IMR-90 (cell line): Measurements from ENCODE around the gene ANP32A. TPM values are rescaled to one million over a fixed set of nuclear protein-coding genes. Genes with fewer than 3 reads are reported as not detected.

Experiments
- ATAC-seq: fragments of 200-7000 bp; cut with Tn5 transposase; 2 replicates; pipeline ENCODE4 v1.9.1; 2020; ENCODE audit warnings: low read depth, mild to moderate bottlenecking, moderate library complexity
- BruUV-seq: library from RNA; stranded (reverse); fragments of 400-500 nt; replicated peaks from 2 replicates; lab custom pipeline; 2021; lab: Mats Ljungman, UMichigan
- CTCF ChIA-PET: fragments of 300-600 bp; formaldehyde crosslinking; extraction: SDS; loops from one replicate; lab custom pipeline; 2021; ENCODE audit warnings: antibody characterized with exemption; lab: Yijun Ruan, JAX
- POLR2A ChIA-PET: fragments of 300-600 bp; sonication (Branson Sonifier 250); formaldehyde crosslinking; loops from one replicate; lab custom pipeline; 2022; ENCODE audit warnings: antibody characterized with exemption; ENCODE audit not compliant: unreplicated experiment; lab: Charles Lee
- DNase-seq: peaks from one replicate; pipeline ENCODE4 v3.0.0; 2013
- H2AFZ ChIP-seq: replicated peaks from 2 replicates; pipeline ENCODE3; 2013; ENCODE audit warnings: low read length, mild to moderate bottlenecking; ENCODE audit not compliant: poor library complexity
- H2AK5ac ChIP-seq: 2 replicates; pipeline ENCODE4 v1.6.1; 2013; ENCODE audit warnings: low read depth, low read length, inconsistent platforms
- H2AK9ac ChIP-seq: replicated peaks from 2 replicates; pipeline ENCODE3; 2013; ENCODE audit warnings: mild to moderate bottlenecking, low read depth, low read length, moderate library complexity; ENCODE audit not compliant: poor library complexity
- H2BK120ac ChIP-seq: 2 replicates; pipeline ENCODE4 v1.6.1; 2013; ENCODE audit warnings: low read depth, low read length, inconsistent platforms
- H2BK15ac ChIP-seq: 3 replicates; pipeline ENCODE4 v1.6.1; 2013; ENCODE audit warnings: low read depth, low read length, inconsistent platforms
- H2BK20ac ChIP-seq: 2 replicates; pipeline ENCODE4 v1.6.1; 2013; ENCODE audit warnings: low read depth, mild to moderate bottlenecking, inconsistent platforms, low read length, moderate library complexity
- H2BK5ac ChIP-seq: 2 replicates; pipeline ENCODE4 v1.6.1; 2013; ENCODE audit warnings: mild to moderate bottlenecking, low read depth, low read length, inconsistent platforms; ENCODE audit not compliant: poor library complexity, severe bottlenecking
- H3K14ac ChIP-seq: replicated peaks from 2 replicates; pipeline ENCODE4 v1.6.1; 2013; ENCODE audit warnings: low read depth, low read length, inconsistent platforms
- H3K18ac ChIP-seq: 2 replicates; pipeline ENCODE4 v1.6.1; 2013; ENCODE audit warnings: low read depth, low read length, control low read depth
- H3K23ac ChIP-seq: 2 replicates; pipeline ENCODE4 v1.6.1; 2013; ENCODE audit warnings: low read depth, low read length, inconsistent platforms
- H3K27ac ChIP-seq: 2 replicates; pipeline ENCODE4 v1.5.1; 2013; ENCODE audit warnings: mild to moderate bottlenecking, control low read depth, low read length; ENCODE audit not compliant: insufficient read depth
- H3K27me3 ChIP-seq: 2 replicates; pipeline ENCODE4 v1.6.1; 2013; ENCODE audit warnings: low read length; ENCODE audit not compliant: control insufficient read depth, insufficient read depth
- H3K36me3 ChIP-seq: 2 replicates; pipeline ENCODE4 v1.6.1; 2013; ENCODE audit warnings: low read length, mixed read lengths; ENCODE audit not compliant: control insufficient read depth, insufficient read depth
- H3K4ac ChIP-seq: 2 replicates; pipeline ENCODE4 v1.6.1; 2013; ENCODE audit warnings: low read depth, low read length, inconsistent platforms
- H3K4me1 ChIP-seq: 2 replicates; pipeline ENCODE4 v1.6.1; 2013; ENCODE audit warnings: low read length, mixed read lengths; ENCODE audit not compliant: control insufficient read depth, insufficient read depth
- H3K4me2 ChIP-seq: 2 replicates; pipeline ENCODE4 v1.6.1; 2013; ENCODE audit warnings: low read depth, mild to moderate bottlenecking, control low read depth, low read length, moderate library complexity
- H3K4me3 ChIP-seq: 2 replicates; pipeline ENCODE4 v1.5.1; 2013; ENCODE audit warnings: low read depth, mild to moderate bottlenecking, control low read depth, low read length, moderate library complexity; ENCODE audit not compliant: insufficient read depth
- H3K56ac ChIP-seq: 2 replicates; pipeline ENCODE4 v1.6.1; 2013; ENCODE audit warnings: low read length, inconsistent platforms; ENCODE audit not compliant: insufficient read depth; ENCODE audit errors: extremely low read depth
- H3K79me1 ChIP-seq, 2 experiments: 2 replicates each; pipeline ENCODE4 v1.6.1; 2013; ENCODE audit warnings: low read length in 2 of 2, inconsistent platforms in 1 of 2, low read depth in 1 of 2
- H3K9ac ChIP-seq: 2 replicates; pipeline ENCODE4 v1.6.1; 2013; ENCODE audit warnings: low read depth, low read length, control low read depth
- H3K9me1 ChIP-seq: 2 replicates; pipeline ENCODE4 v1.6.1; 2013; ENCODE audit warnings: low read length, inconsistent platforms; ENCODE audit not compliant: insufficient read depth
- H3K9me3 ChIP-seq: 2 replicates; pipeline ENCODE4 v1.6.1; 2013; ENCODE audit warnings: low read length; ENCODE audit not compliant: control insufficient read depth, insufficient read depth
- H4K20me1 ChIP-seq: 2 replicates; pipeline ENCODE4 v1.6.1; 2013; ENCODE audit warnings: low read length, inconsistent platforms; ENCODE audit not compliant: insufficient read depth
- H4K5ac ChIP-seq: 2 replicates; pipeline ENCODE4 v1.6.1; 2013; ENCODE audit warnings: mild to moderate bottlenecking, low read depth, low read length, control low read depth
- H4K8ac ChIP-seq, 2 experiments: 2 replicates each; pipeline ENCODE4 v1.6.1; 2013; ENCODE audit warnings: low read depth in 2 of 2, low read length in 2 of 2, control low read depth in 1 of 2, inconsistent platforms in 1 of 2
- H4K91ac ChIP-seq: 2 replicates; pipeline ENCODE4 v1.6.1; 2013; ENCODE audit warnings: low read depth, low read length, inconsistent platforms; ENCODE audit not compliant: insufficient read depth
- BHLHE40 ChIP-seq: fragments of 150-350 bp; IDR thresholded peaks from 2 replicates; pipeline ENCODE4 v1.6.1; 2016; ENCODE audit warnings: mild to moderate bottlenecking, low read depth, low read length
- CEBPB ChIP-seq: IDR thresholded peaks from 2 replicates; pipeline ENCODE4 v1.6.1; 2012; ENCODE audit warnings: low read depth, low read length, improper control_type of control experiment
- ELK1 ChIP-seq: fragments of 150-350 bp; IDR thresholded peaks from 2 replicates; pipeline ENCODE4 v1.6.1; 2016; ENCODE audit warnings: low read depth, mild to moderate bottlenecking, low read length, moderate library complexity, borderline replicate concordance
- FOS ChIP-seq: fragments of 150-350 bp; IDR thresholded peaks from 2 replicates; pipeline ENCODE4 v1.6.1; 2016; ENCODE audit warnings: low read depth, low read length
- MAFK ChIP-seq: IDR thresholded peaks from 2 replicates; pipeline ENCODE4 v1.6.1; 2012; ENCODE audit warnings: low read depth, low read length, improper control_type of control experiment
- MXI1 ChIP-seq: IDR thresholded peaks from 2 replicates; pipeline ENCODE4 v1.6.1; 2012; ENCODE audit warnings: low read depth, mild to moderate bottlenecking, low read length, moderate library complexity, borderline replicate concordance
- NFE2L2 ChIP-seq: fragments of 150-350 bp; IDR thresholded peaks from 2 replicates; pipeline ENCODE4 v1.6.1; 2016; ENCODE audit warnings: low read depth, mild to moderate bottlenecking, low read length
- POLR2A ChIP-seq: IDR thresholded peaks from 2 replicates; pipeline ENCODE4 v1.6.1; 2012; ENCODE audit warnings: mild to moderate bottlenecking, low read depth, low read length
- RAD21 ChIP-seq: IDR thresholded peaks from 2 replicates; pipeline ENCODE4 v1.6.1; 2012; ENCODE audit warnings: low read length, improper control_type of control experiment
- RCOR1 ChIP-seq: IDR thresholded peaks from 2 replicates; pipeline ENCODE4 v1.6.1; 2012; ENCODE audit warnings: mild to moderate bottlenecking, low read length, improper control_type of control experiment; ENCODE audit not compliant: insufficient replicate concordance
- RFX5 ChIP-seq: IDR thresholded peaks from 2 replicates; pipeline ENCODE4 v1.8.0; 2012; ENCODE audit warnings: low read depth, mild to moderate bottlenecking, low read length, moderate library complexity
- SMC3 ChIP-seq: fragments of 150-350 bp; IDR thresholded peaks from 2 replicates; pipeline ENCODE4 v1.6.1; 2016; ENCODE audit warnings: low read depth, mild to moderate bottlenecking, antibody characterized with exemption, low read length, moderate library complexity
- USF2 ChIP-seq: fragments of 150-350 bp; IDR thresholded peaks from 2 replicates; pipeline ENCODE4 v1.6.1; 2017; ENCODE audit warnings: mild to moderate bottlenecking, antibody characterized with exemption, low read length, low read depth
- WGBS, 2 experiments: methylation state at CpG; one replicate each; pipeline versions ENCODE4 v1.1.5 to v1.1.7; 2013; ENCODE audit warnings: missing lambda C conversion rate in 2 of 2; ENCODE audit not compliant: insufficient read length in 1 of 2; ENCODE audit errors: extremely low coverage in 2 of 2; 5-methylcytosine and 5-hydroxymethylcytosine counted together
- dilution Hi-C: fragments of 300-500 bp; cut with HindIII; formaldehyde crosslinking; loops from one replicate; pipeline ENCODE4 v1.14.3; 2018; ENCODE audit warnings: low sequenced_read_pairs; ENCODE audit not compliant: unreplicated experiment
- in situ Hi-C: fragments of 300-500 bp; cut with MboI; formaldehyde crosslinking; loops from 3 replicates; pipeline ENCODE4 v1.14.3; 2019; ENCODE audit warnings: low sequenced_read_pairs, inconsistent platforms, mixed read lengths
- intact Hi-C: fragments of 100-400 bp; cut with micrococcal nuclease; formaldehyde crosslinking; loops from 2 replicates; pipeline ENCODE4 v1.10.0; 2022
- polyA plus RNA-seq, 3 experiments: library from polyadenylated mRNA; depleted of rRNA; stranded (reverse); fragments of >200 nt; gene quantifications; 2 replicates each; pipeline ENCODE4 v1.2.3, GENCODE V29; 2012; ENCODE audit warnings: low replicate concordance in 1 of 3
- total RNA-seq: library from RNA; depleted of rRNA; stranded (reverse); fragments of >200 nt; gene quantifications from 2 replicates; pipeline ENCODE4 v1.2.3, GENCODE V29; 2012

Gene ANP32A
- total and polyA plus RNA-seq, 2 of the 4 experiments (the other 2 are of a cell fraction), result 62.4 to 72.8 TPM

- POLR2A ChIA-PET, result no interaction called here
- Histone ChIP-seq H3K14ac (no peak overlapping the region), H3K56ac (no peak overlapping the region), H2BK20ac (no peak overlapping the region), H3K79me1 (peaks cover 36 to 81% of the 10 kb centered on the region in 2 experiments), H3K18ac (no peak overlapping the region), H4K8ac (no peak overlapping the region), H3K36me3 (peaks cover 30% of the 10 kb centered on the region), H3K9ac (no peak overlapping the region), H2AK5ac (no peak overlapping the region), H3K27me3 (no peaks in the 10 kb centered on the region), H3K4ac (no peak overlapping the region), H2BK5ac (no peak overlapping the region), H4K91ac (no peak overlapping the region), H3K23ac (no peak overlapping the region), H3K4me3 (no peak overlapping the region), H3K27ac (no peak overlapping the region), H3K9me3 (no peaks in the 10 kb centered on the region), H3K4me2 (no peak overlapping the region), H2AK9ac (no peak overlapping the region), H2BK120ac (no peak overlapping the region), H2AFZ (no peak overlapping the region), H3K9me1 (peaks cover 23% of the 10 kb centered on the region), H2BK15ac (no peak overlapping the region), H4K20me1 (peaks cover 59% of the 10 kb centered on the region), H4K5ac (no peak overlapping the region), H3K4me1 (peaks cover 10% of the 10 kb centered on the region; the same call in 1 of the 2 replicates)
- dilution Hi-C loops, result no loop called here
- WGBS, 2 experiments, result no CpG with 5 or more reads among the region's 8 CpGs
- no peak for TF ChIP-seq BHLHE40
- TF ChIP-seq RFX5, result no peak
- no peak for TF ChIP-seq NFE2L2
- no peak for TF ChIP-seq POLR2A
- no peak for TF ChIP-seq FOS
- no peak for TF ChIP-seq MAFK
- no peak for TF ChIP-seq USF2
- no peak for TF ChIP-seq SMC3
- TF ChIP-seq MXI1, result no peak
- TF ChIP-seq CEBPB, result no peak
- no peak for TF ChIP-seq RCOR1
- no peak for TF ChIP-seq ELK1
- no peak for TF ChIP-seq RAD21
- intact Hi-C loops, result no loop called here
- no peak for DNase-seq
- no TSS peak for BruUV-seq
- CTCF ChIA-PET, result no interaction called here
- no peak for ATAC-seq
- in situ Hi-C loops, result no loop called here
Measured at GRCh38 chr15:68788264-68788624, 32.5 kb downstream of the ANP32A start.
